DND-41 (cell line): Measurements from ENCODE around the gene IGLL5.

Source experiments
- ATAC-seq: fragments of 200-7000 bp; cut with Tn5 transposase; 3 replicates; pipeline ENCODE4 v1.9.1; 2021; ENCODE audit warnings: low read depth; ENCODE audit not compliant: insufficient read depth
- DNase-seq: peaks from one replicate; pipeline ENCODE4 v3.0.0-alpha.2; 2020
- H2AFZ ChIP-seq: 2 replicates; pipeline ENCODE4 v1.6.0; 2012; ENCODE audit warnings: low read depth, low read length
- H3K27ac ChIP-seq: 2 replicates; pipeline ENCODE4 v1.5.1; 2012; ENCODE audit warnings: low read length, inconsistent platforms
- H3K27me3 ChIP-seq: fragments of 200-600 bp; sonication (generic); 2 replicates; pipeline ENCODE4 v1.6.0; 2012; ENCODE audit warnings: low read length, mild to moderate bottlenecking, inconsistent platforms; ENCODE audit not compliant: insufficient read depth, poor library complexity
- H3K36me3 ChIP-seq: 2 replicates; pipeline ENCODE4 v1.5.1; 2012; ENCODE audit warnings: low read length, inconsistent platforms; ENCODE audit not compliant: insufficient read depth
- H3K4me1 ChIP-seq: 2 replicates; pipeline ENCODE4 v1.5.1; 2012; ENCODE audit warnings: mild to moderate bottlenecking, low read length; ENCODE audit not compliant: insufficient read depth
- H3K4me2 ChIP-seq: 2 replicates; pipeline ENCODE4 v1.6.0; 2012; ENCODE audit warnings: mild to moderate bottlenecking, moderate library complexity, low read length, inconsistent platforms; ENCODE audit not compliant: insufficient read depth
- H3K4me3 ChIP-seq, 2 experiments: fragments of 200-600 bp in 1 of 2; shearing (Covaris generic) in 1 of 2; 2 replicates each; pipeline ENCODE4 v1.5.1; 2012 to 2016; ENCODE audit warnings: inconsistent platforms in 2 of 2, low read length in 2 of 2, mild to moderate bottlenecking in 2 of 2, low read depth in 1 of 2, moderate library complexity in 1 of 2
- H3K79me2 ChIP-seq: 2 replicates; pipeline ENCODE4 v1.6.0; 2012; ENCODE audit warnings: low read length, inconsistent platforms; ENCODE audit not compliant: insufficient read depth
- H3K9ac ChIP-seq: 2 replicates; pipeline ENCODE4 v1.6.0; 2012; ENCODE audit warnings: low read depth, mild to moderate bottlenecking, inconsistent platforms, low read length, moderate library complexity
- H3K9me3 ChIP-seq: 2 replicates; pipeline ENCODE4 v1.5.1; 2012; ENCODE audit warnings: low read length, moderate library complexity, mild to moderate bottlenecking, inconsistent platforms; ENCODE audit not compliant: insufficient read depth, severe bottlenecking
- H4K20me1 ChIP-seq: 2 replicates; pipeline ENCODE4 v1.6.0; 2012; ENCODE audit warnings: low read length; ENCODE audit not compliant: insufficient read depth
- CTCF ChIP-seq: IDR thresholded peaks from 2 replicates; pipeline ENCODE4 v1.5.1; 2012; ENCODE audit warnings: borderline replicate concordance, low read length, moderate library complexity, mild to moderate bottlenecking; ENCODE audit not compliant: poor library complexity, severe bottlenecking; ENCODE audit errors: extremely low read depth
- EZH2 ChIP-seq: IDR thresholded peaks from 3 replicates; pipeline ENCODE4 v1.6.1; 2012; ENCODE audit warnings: borderline replicate concordance, low read depth, mild to moderate bottlenecking, moderate library complexity, low read length, inconsistent platforms; ENCODE audit not compliant: severe bottlenecking

IGLL5 gene

GRCh38 chr22:22907551-22908494 is 20.2 kb downstream of the IGLL5 start:
- H3K4me2 ChIP-seq, result no peak overlapping the region
- H3K27me3 ChIP-seq, result no peaks in the 10 kb centered on the region
- H4K20me1 ChIP-seq, result no peaks in the 10 kb centered on the region
- no peaks in the 10 kb centered on the region for H3K9me3 ChIP-seq
- no peak overlapping the region for H2AFZ ChIP-seq
- TF ChIP-seq EZH2, result no peak
- no peak for TF ChIP-seq CTCF
- no peaks in the 10 kb centered on the region for H3K79me2 ChIP-seq
- peaks cover 44% of the 10 kb centered on the region for H3K4me1 ChIP-seq
- no peak for ATAC-seq
- H3K9ac ChIP-seq, result no peak overlapping the region
- no peak overlapping the region for H3K4me3 ChIP-seq
- H3K36me3 ChIP-seq, result no peaks in the 10 kb centered on the region
- no peak for DNase-seq
- no peak overlapping the region for H3K27ac ChIP-seq

GRCh38 chr22:22908495-22908861 is 20.9 kb downstream of the IGLL5 start:
- Histone ChIP-seq H4K20me1 (no peaks in the 10 kb centered on the region), H3K9ac (no peak overlapping the region), H2AFZ (no peak overlapping the region), H3K27me3 (no peaks in the 10 kb centered on the region), H3K4me2 (no peak overlapping the region), H3K27ac (no peak overlapping the region), H3K9me3 (no peaks in the 10 kb centered on the region), H3K4me3 (no peak overlapping the region), H3K79me2 (no peaks in the 10 kb centered on the region), H3K4me1 (peaks cover 44% of the 10 kb centered on the region), H3K36me3 (no peaks in the 10 kb centered on the region)
- TF ChIP-seq CTCF (no peak), EZH2 (no peak)
- DNase-seq, result no peak
- ATAC-seq, result no peak

- Histone ChIP-seq H3K27me3 (no peaks in the 10 kb centered on the region), H2AFZ (no peak overlapping the region), H3K9me3 (no peaks in the 10 kb centered on the region), H3K36me3 (no peaks in the 10 kb centered on the region), H3K4me2 (no peak overlapping the region), H3K79me2 (no peaks in the 10 kb centered on the region), H3K4me3 (no peak overlapping the region), H3K9ac (no peak overlapping the region), H4K20me1 (no peaks in the 10 kb centered on the region), H3K4me1 (peaks cover 44% of the 10 kb centered on the region), H3K27ac (no peak overlapping the region)
- ATAC-seq, result no peak
- DNase-seq, result no peak
- no peak for TF ChIP-seq EZH2
- TF ChIP-seq CTCF, result no peak
Observed at GRCh38 chr22:22908941-22909604, 21.5 kb downstream of the IGLL5 start.
